ENCODE measurements around the gene HOXB6.

HOXB6 gene

GRCh38 chr17:48593840-48594537 lies 10.8 kb downstream of the HOXB6 start:
- no peaks in the 10 kb centered on the region for H3K9me3 ChIP-seq
- intact Hi-C loops (cut with DNase I; ENCODE audit: low total_unique reads): no loop called here
- H3K36me3 ChIP-seq: no peaks in the 10 kb centered on the region
- no peak overlapping the region for H3K27ac ChIP-seq
- H3K27me3 ChIP-seq: peaks cover 0 to 94% of the 10 kb centered on the region in 2 donors
- peak; percentile 89 to 92 for TF ChIP-seq CTCF (IDR thresholded peaks at IDR 0.05)
- peaks cover 0 to 40% (median 25%) of the 10 kb centered on the region in 4 donors for H3K4me1 ChIP-seq
- DNase-seq: peak in 1 of 2 donors; percentile 47
- peak overlapping the region; percentile 10 to 40 for H3K4me3 ChIP-seq

DNA sequence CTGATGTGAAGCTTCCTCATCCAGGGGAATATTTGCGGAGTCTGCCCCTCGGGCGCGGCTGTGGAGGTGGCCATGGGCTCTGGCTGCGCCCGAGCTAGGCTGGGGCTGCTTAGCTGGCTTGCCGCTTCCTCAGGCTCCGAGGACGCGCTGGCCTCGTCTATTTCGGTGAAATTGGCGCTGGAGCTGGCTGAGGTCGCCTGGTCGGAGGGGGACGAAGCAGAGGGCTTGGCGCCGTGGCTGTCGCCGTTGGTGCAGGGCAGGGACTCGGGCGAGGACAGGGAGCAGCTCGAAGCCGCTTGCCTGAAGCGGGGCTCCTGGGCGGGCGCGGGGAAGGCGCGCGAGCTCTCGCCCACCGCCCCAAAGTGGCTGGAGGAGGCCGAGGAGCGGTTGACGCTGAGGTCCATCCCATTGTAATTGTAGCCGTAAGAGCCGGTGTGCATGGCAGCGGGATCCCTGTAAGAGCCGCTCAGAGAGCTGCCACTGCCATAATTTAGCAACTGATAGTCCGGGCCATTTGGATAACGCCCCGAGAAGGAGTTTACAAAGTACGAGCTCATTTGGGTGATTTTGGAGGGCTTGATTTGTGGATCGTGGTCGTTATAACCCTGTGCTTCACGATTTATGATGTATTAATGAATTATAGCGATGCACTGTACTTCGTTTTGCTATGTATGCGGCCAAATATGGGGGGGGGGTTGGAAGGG lies 11.5 kb downstream of the HOXB6 start, which contains the start of gene HOXB5:
Gene HOXB5, minus strand, starts transcription at position 654 of the 704 bp plus-strand sequence. Its CDS starts 97 bp downstream, at position 557.
- Histone ChIP-seq H3K4me1 (peaks cover 0 to 38% (median 24%) of the 10 kb centered on the region in 4 donors), H3K27ac (no peak within 1 kb of the TSS)

DNA sequence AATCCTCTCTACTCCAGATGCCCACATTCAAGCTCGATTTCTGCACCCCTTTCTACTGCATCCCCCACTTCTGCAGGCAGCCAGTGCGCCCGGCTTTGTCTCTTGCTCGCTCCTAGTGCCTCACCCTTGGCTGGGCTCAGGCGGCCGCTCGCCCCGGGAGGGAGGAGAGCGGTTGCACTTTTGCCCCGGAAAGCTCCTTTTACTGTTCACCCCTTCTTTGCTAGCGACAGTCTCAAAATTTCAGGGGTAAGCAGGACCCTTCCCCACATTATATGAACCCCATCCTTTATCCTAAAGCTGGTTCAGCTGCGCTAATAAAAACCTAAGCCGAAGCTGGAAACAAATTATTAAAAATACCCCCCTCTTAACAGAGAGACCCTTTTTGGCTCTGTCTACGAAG lies 12.2 kb downstream of the HOXB6 start:
- H3K27me3 ChIP-seq: peaks cover 0 to 94% of the 10 kb centered on the region in 2 donors
- no peak for TF ChIP-seq CTCF (IDR thresholded peaks at IDR 0.05)

More for the DNA sequence above, 11.5 kb downstream of the HOXB6 start, which contains the start of gene HOXB5:
- no peak for TF ChIP-seq CTCF (IDR thresholded peaks at IDR 0.05)
- Histone ChIP-seq H3K9me3 (no peaks in the 10 kb centered on the region), H3K36me3 (no peaks in the 10 kb centered on the region), H3K4me3 (peak within 1 kb of the TSS; percentile 10 to 40), H3K27me3 (peaks cover 0 to 94% of the 10 kb centered on the region in 2 donors)
- intact Hi-C loops (cut with DNase I; ENCODE audit: low total_unique reads): no loop called here
- DNase-seq: no peak

DNA sequence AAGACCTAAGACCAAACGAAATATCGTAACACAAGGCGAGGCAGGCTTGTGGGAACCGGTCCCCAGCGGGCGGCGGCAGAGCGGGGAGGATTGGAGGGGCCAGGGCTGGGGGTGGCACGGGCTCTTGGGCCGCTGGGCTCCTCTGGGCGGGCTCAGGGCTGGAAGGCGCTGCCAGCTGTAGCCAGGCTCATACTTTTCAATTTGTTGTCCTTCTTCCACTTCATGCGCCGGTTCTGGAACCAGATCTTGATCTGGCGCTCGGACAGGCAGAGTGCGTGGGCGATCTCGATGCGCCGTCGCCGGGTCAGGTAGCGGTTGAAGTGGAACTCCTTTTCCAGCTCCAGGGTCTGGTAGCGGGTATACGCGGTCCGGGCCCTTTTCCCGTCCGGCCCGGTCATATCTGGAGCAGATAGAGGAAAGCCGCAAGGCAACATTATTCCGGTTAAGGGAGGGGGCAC lies 12.7 kb downstream of the HOXB6 start:
- Histone ChIP-seq H3K27ac (no peak overlapping the region), H3K27me3 (peaks cover 0 to 94% of the 10 kb centered on the region in 2 donors), H3K4me3 (no peak overlapping the region), H3K9me3 (no peaks in the 10 kb centered on the region), H3K4me1 (peaks cover 0 to 26% (median 12%) of the 10 kb centered on the region in 4 donors), H3K36me3 (no peaks in the 10 kb centered on the region)
- TF ChIP-seq CTCF (IDR thresholded peaks at IDR 0.05): no peak
- intact Hi-C loops (cut with DNase I; ENCODE audit: low total_unique reads): no loop called here
- no peak for DNase-seq

More for the DNA sequence above, 12.2 kb downstream of the HOXB6 start:
- Histone ChIP-seq H3K27ac (no peak overlapping the region), H3K9me3 (no peaks in the 10 kb centered on the region), H3K4me1 (peaks cover 0 to 30% (median 17%) of the 10 kb centered on the region in 4 donors), H3K36me3 (no peaks in the 10 kb centered on the region), H3K4me3 (no peak overlapping the region)
- intact Hi-C loops (cut with DNase I; ENCODE audit: low total_unique reads): no loop called here
- DNase-seq: no peak

DNA sequence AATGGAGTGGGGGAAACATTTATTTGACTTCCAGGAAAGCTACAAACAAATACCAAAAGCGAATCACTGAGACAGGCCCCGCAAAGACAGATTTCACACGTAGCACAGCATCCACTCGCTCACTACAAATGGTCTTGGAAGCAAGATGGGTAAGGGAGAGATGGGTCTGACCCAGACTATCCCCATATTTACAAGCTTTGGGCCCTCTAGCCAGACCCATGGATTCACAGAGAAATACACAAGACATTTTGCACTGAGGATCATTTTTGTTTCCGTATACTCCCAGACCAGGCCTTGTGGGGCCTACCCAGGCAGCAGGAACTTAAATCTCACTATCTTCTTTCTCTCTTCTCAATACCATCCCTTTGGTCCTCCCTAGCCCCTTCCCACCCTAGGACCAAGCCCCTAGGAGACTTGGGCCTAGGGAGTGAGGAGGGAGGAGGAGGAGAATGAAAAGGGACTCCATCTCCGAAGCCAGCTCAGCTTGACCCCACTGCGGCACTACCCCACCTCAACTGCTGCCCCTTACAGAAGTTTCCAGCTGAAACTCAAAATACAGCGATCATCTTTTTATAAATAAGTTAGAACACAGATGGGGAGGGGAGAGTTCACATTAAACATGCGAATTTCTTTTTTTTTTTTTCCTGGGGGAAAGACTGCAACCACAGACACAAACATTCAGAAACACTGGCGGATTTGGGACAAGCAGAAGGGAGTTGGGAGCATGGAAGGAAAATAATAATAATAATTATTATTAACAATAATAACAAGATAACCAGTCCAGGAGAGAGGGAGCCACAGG lies 13.3 kb downstream of the HOXB6 start:
- Histone ChIP-seq H3K27ac (no peak overlapping the region), H3K27me3 (peaks cover 0 to 92% of the 10 kb centered on the region in 2 donors), H3K36me3 (no peaks in the 10 kb centered on the region), H3K4me1 (peaks cover 0 to 23% (median 12%) of the 10 kb centered on the region in 4 donors), H3K9me3 (no peaks in the 10 kb centered on the region), H3K4me3 (no peak overlapping the region)
- no peak for DNase-seq
- intact Hi-C loops (cut with DNase I; ENCODE audit: low total_unique reads): no loop called here
- TF ChIP-seq CTCF (IDR thresholded peaks at IDR 0.05): no peak
